Right hindlimb (tissue), 1 donor: ENCODE measurements around the gene RNU1-4.
"Not testable (repeated sequence)": the region's sequence is repeated elsewhere in the genome, so short reads cannot be mapped to it uniquely, and the experiment has no call there.

Experiments used
- DNase-seq: peaks from one replicate; pipeline ENCODE4 v3.0.0-alpha.2; 2018

RNU1-4 gene

DNA sequence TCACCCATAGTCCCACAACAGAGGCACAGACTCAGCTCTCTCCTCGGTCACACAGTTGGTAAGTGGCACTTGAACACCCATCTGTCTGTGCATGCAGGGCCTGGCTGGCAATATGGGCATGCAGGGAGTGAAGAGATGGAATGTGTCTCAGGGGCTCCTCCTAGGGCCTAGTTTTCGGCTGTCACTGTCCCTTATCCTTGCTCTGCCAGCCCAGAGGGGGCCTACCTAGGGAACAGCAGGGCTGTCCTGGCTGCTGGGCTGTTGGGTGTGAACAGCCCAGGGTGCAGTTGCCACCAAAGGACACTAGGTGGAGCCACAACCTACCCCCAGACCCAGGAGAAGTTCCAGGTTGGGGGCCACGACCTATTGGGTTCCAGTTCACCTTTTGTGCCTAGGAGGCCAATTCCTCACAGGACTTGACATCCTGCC lies 30.6 kb upstream of the RNU1-4 start:
- not testable (repeated sequence) for DNase-seq

DNA sequence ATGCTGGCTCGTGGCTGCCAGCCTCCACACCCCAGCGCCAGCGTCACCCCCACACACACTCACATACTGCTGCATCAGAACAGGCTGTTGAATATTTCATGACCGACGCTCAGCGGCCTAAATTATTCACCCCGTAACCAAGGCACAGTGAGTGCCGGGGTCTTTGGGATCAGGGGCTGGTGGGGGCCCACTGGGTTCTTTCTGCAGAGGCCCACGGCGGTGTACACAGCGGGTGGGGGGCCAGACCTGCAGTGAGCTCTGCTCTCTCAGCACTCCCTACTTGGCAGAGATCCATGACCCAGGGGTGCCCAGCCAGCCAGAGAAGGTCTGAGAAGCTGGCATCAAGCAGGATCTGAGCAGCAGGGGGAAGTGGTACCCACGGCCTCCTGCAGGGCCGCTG lies 29.7 kb upstream of the RNU1-4 start:
- not testable (repeated sequence) for DNase-seq

- DNase-seq = not testable (repeated sequence)
These were observed 28.2 kb upstream of the RNU1-4 start for GRCh38 chr1:16712131-16712530.

- not testable (repeated sequence) for DNase-seq
These were observed 27.7 kb upstream of the RNU1-4 start for GRCh38 chr1:16712582-16712981.

DNA sequence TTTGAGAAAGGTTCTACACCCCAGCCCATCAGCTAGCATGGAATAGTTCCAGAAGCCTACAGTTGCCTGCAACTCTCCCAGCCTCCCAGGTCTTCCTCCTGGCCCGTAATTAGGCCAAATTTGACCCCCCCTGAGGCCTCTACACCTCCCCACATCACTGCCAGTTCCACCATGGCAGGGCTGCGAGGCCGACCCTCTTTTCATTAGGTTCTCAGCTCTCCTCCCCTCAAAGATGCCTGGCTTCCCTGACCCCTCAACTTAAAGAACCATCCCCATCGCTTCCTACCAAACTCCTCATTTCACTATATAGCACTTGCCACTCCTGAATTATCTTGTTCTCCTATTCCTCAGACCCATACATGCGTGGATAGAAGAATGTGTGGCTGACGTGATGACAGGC lies 27.3 kb upstream of the RNU1-4 start:
- DNase-seq = not testable (repeated sequence)

DNA sequence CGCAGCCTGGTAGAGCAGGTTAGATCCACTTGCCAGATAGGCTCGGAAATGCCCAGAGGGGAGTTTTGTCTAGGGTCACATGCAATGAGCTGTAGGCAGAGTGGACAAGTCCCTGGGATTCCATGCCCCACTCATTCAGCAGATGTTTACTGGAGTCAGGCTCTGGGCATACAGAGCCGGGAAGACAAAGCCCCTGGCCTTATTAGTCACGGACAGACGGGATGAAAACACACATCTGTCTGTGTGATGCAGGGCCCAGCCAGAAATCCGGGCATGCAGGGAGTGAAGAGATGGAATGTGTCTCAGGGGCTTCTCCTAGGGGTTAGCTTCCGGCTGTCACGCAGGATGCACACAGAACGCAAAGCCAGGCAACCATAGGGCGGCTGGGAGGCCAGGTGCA lies 26.8 kb upstream of the RNU1-4 start:
- DNase-seq = not testable (repeated sequence)

DNA sequence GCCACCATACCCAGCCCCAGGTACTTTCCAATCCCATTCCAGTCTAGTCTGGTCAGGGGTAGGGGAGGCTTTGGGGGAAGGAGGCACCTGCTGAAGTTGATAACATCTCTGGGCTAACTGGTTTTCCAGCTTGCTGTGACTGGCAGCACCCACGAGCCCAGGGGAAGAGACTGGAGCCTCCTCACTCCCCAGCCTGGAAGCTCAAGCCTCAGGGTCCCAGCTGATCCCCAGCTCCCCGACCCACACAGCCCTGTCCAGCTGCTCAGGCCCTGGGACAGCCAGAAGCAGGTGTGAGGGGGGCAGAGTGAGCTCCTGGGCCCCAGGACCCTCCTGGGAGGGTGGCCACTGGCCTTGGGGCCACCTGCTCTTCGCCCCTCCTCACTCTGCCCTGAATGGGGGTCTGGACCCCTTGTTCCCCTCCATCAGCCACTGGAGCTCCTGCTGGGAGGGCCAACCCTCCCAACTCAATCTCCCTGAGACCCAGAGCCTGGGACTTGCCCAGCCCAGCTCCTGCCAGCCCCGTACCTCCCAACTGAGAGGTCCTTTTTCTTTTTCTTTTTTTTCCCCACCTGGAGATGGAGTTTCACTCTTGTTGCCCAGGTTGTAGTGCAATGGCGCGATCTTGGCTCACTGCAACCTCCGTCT lies 23.5 kb upstream of the RNU1-4 start:
- DNase-seq = no peak

GRCh38 chr1:16717336-16718098 lies 22.8 kb upstream of the RNU1-4 start:
- peak; percentile 36 for DNase-seq

GRCh38 chr1:16718099-16718907 lies 22.0 kb upstream of the RNU1-4 start:
- peak; percentile 12 for DNase-seq

DNA sequence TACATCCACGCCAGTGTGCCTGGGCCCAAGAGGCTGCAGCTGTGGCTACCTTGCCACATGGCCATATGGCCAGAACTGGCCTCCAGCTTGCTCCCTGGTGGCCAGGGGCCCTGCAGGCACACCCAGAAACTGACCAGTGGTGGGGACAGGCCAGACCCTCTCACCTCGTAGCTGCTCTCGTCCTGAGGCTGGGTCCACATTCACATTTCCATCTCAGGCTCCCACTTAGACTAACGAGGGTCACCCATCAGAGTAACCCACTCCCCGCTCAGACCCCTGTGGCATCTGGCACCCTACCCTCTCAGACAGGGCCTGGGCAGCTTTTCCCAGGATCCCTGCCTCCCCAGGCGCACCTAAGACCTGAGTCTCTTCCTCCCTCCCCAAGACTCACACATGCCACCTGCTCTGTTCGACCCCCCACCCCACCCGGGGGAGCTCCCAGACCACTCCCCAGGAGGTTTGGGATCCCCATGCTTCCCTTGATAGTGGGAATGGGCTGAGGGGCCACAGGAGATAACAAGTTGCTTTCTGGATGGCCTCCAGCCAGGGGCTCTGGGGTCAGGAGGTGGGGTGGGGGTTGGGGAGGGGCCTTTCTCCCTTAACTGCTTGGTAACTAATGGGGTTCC lies 21.3 kb upstream of the RNU1-4 start:
- DNase-seq = peak; percentile 22

DNA sequence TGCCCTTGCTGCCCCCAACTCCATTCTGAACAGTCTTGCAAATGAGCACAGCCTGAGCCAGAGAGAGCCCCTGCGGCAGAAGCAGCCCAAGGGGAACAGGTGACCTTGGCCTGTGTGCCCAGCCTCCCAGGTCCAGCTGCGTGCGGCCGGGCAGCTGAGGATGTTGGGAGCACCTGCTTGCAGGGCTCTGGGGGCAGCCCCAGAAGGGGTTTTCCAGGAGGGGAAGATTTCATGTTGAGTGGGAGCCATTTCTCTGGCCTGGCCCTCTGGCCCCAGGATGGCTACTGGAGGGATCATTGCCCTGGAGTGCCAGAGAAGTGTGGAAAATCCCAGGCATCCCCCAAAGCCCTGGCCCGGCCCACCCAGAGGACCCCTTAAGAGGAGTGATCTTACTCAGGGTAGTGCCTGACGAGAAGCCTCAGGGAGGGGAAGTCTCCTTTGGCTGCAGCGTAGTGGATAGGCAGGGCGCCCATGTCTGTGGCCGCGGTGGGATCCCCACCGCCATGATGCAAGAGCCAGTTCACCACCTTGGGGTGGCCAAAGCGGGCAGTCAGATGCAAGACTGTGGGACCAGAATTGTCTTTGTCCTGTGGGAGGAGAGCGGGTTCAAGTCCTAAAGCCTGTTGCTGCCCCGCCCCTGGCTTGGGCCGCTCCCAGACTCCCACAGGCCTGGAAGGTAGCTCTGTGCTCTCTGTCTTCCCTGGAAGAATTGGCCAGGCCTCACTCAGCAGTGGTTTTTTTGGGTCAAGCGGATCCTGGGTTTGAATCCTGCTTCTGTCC lies 20.6 kb upstream of the RNU1-4 start:
- DNase-seq = peak; percentile 12

DNA sequence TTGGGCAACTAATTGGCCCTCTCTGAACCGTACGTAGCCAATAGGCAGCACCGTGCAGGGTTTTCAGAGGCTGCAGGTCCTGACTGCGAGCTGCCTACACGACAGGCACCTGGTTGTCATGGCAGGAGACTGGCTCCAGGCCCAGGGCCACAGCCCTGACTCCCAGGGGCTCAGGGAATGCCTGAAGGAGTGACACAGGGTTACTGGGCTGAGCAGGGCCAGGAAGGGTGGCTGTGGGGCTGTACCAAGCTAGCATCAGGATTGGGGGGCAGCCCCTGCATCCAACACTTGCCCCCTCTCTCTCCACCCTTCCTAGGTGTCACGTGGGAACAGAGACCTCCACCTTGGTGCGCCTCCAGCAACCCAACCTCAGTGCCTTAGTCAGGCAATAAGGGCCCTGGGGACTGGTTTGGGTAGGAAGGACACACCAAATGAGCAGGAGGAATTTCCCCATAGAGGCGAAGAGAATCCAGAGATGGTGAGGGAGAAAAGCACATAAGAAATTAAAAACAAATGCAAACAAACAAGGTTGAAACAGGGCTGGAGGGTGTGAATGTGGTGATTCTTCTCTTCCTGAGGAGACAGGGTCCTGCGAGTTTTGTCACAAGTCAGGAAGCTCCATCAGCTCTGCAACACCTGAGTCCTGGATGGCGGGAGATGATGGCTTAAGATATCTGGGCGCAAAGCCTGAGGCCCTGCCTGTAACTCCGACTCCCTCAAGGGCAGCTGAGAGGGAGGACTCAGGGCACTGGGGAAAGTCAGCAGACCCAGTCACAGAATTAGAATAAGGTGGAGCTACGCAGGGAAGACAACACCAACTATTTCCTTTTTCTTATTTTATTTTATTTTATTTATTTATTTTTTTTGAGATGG lies 19.7 kb upstream of the RNU1-4 start:
- peak; percentile 8 for DNase-seq

DNA sequence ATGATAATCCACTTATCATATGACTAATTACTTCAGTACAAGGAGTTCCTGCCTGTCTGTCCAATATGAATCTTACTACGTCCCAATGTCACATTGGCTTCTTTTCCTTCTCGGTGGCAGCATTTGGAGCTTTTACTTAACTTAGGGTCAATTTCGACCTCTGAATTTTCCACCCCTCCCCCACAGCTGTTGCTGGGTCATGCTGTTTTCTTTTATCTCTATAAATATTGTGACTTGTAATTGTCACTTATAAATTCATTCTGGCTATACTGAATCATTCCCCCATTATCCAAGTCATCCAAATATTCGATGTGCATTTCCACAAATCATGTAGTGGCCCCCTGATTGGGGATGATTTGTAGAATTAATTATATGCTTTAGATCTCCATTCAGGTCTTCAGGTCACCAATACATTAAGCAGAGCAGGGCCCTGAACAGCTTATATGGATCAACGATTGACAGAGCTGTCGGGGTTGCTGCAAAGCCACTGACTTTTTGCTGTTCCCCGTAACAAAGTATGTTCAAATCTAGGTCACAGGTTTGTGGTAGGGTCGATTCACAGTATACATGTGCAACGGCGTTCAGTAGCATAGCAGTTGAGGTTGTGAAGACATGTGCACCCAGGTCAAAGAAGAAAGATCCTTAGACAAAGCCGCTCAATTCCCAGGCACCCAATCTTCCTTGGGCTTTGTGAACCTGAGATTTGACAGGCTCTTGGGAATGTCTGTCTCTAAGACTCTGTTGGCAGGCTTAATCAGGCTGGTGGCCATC lies 18.3 kb upstream of the RNU1-4 start:
- DNase-seq = peak; percentile 1

GRCh38 chr1:16724718-16725438 lies 15.4 kb upstream of the RNU1-4 start:
- peak; percentile 13 for DNase-seq

DNA sequence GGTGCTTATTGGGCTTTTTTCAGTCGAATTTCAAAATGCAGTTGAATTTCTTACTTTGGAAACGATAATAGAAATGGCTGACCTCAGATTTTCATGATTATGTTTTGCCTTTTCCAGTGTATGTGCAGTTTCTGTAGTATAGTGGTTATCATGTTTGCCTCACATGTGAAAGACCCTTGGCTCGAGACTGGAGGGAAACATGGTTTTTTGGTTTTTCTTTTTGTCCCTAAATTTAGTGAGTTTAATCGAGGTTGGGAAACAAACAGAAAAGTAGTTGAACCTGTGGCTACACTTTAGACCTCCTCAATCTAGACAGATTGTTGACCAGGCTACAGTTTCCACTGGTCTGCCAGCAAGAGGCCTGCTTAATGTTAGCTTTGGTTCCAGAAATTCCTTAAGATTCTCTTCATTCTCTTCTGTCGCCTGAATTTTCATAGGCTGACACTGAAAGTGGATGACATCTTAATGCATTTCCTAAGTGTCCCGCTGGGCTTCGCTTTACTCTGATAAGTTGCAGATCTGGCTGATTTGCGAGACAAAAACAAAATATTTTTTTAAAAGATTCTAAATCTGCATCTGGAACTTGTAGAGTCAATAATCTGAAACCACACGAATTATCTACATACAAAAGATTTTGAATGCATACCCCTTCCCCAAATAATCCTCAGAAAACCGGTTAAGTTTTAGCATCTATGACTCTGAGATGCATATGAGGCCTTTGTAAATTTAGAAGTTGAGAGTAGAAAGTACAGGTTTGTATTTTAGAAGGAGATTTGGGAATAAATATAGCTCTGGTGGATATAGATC lies 14.7 kb upstream of the RNU1-4 start:
- peak; percentile 8 for DNase-seq

- peak; percentile 16 for DNase-seq
These were observed 12.9 kb upstream of the RNU1-4 start for GRCh38 chr1:16727190-16728111.

- DNase-seq = peak; percentile 4
These were observed 11.9 kb upstream of the RNU1-4 start for GRCh38 chr1:16728243-16728949.
